K562 (cell line): ENCODE data around the gene SNTG2. TPM values are rescaled to one million over a fixed set of nuclear protein-coding genes. Genes with fewer than 3 reads are reported as not detected.

ENCODE experiments used
- ATAC-seq: fragments of 200-7000 bp; cut with Tn5 transposase; 3 replicates; pipeline ENCODE4 v1.9.1; 2020; ENCODE audit warnings: moderate library complexity
- BruUV-seq: library from RNA; stranded (reverse); fragments of 400-500 nt; replicated peaks from 2 replicates; lab custom pipeline; 2021; lab: Mats Ljungman, UMichigan
- CTCF ChIA-PET: fragments of 300-600 bp; formaldehyde crosslinking; extraction: SDS; loops from one replicate; lab custom pipeline; 2021; ENCODE audit warnings: low intra/inter-chr PET ratio; lab: Yijun Ruan, JAX
- POLR2A ChIA-PET: fragments of 300-600, 350-650 bp; sonication (Branson Sonifier 250); formaldehyde crosslinking; extraction: SDS; loops from one replicate; lab custom pipeline; 2021; ENCODE audit warnings: antibody characterized with exemption, inconsistent platforms; lab: Yijun Ruan, JAX
- DNase-seq, 4 experiments: peaks; one replicate each; pipeline versions ENCODE4 v3.0.0 to v3.0.0-alpha.2; 2011 to 2018; ENCODE audit warnings: low spot score in 3 of 4, mixed read lengths in 3 of 4; ENCODE audit errors: extremely low read depth in 1 of 4
- FAIRE-seq: peaks from 2 replicates; lab custom pipeline; 2011; peaks lifted over from hg19 to GRCh38; lab: Jason Lieb, UNC
- H2AFZ ChIP-seq: 2 replicates; pipeline ENCODE4 v1.6.0; 2011; ENCODE audit warnings: low read depth, low read length, control low read depth, inconsistent platforms
- H3K27ac ChIP-seq: fragments of 200-600 bp; 3 replicates; pipeline ENCODE4 v1.8.0; 2011; ENCODE audit warnings: low read depth, mild to moderate bottlenecking, control low read depth, inconsistent platforms, low read length, moderate library complexity, mixed read lengths; ENCODE audit errors: extremely low read depth
- H3K27me3 ChIP-seq, 2 experiments: fragments of 300-600 bp in 1 of 2; 2 replicates in 1 of 2; 3 replicates in 1 of 2; pipeline versions ENCODE4 v1.6.0 to v1.8.0; 2011; ENCODE audit warnings: inconsistent platforms in 2 of 2, low read length in 2 of 2, mild to moderate bottlenecking in 1 of 2, mixed read lengths in 1 of 2, moderate library complexity in 1 of 2; ENCODE audit not compliant: control insufficient read depth in 2 of 2, insufficient read depth in 2 of 2
- H3K36me3 ChIP-seq: fragments of 300-600 bp; 3 replicates; pipeline ENCODE4 v1.8.0; 2011; ENCODE audit warnings: mild to moderate bottlenecking, low read length, inconsistent platforms; ENCODE audit not compliant: control insufficient read depth, insufficient read depth
- H3K4me1 ChIP-seq, 2 experiments: fragments of 200-600 bp in 1 of 2; replicated peaks in 1 of 2; 2 replicates in 1 of 2; 3 replicates in 1 of 2; pipeline versions ENCODE4 v1.5.1 to v1.8.0; 2011; ENCODE audit warnings: inconsistent platforms in 2 of 2, low read length in 2 of 2, mild to moderate bottlenecking in 1 of 2, mixed read lengths in 1 of 2, moderate library complexity in 1 of 2; ENCODE audit not compliant: control insufficient read depth in 2 of 2, insufficient read depth in 2 of 2
- H3K4me2 ChIP-seq: 2 replicates; pipeline ENCODE4 v1.6.1; 2011; ENCODE audit warnings: low read length, control low read depth, inconsistent platforms, mixed read lengths; ENCODE audit not compliant: insufficient read depth
- H3K4me3 ChIP-seq: fragments of 200-600 bp; sonication (generic), shearing (Covaris generic); 2 replicates; pipeline ENCODE4 v1.5.1; 2016; ENCODE audit warnings: control low read depth, inconsistent platforms
- H3K79me2 ChIP-seq: fragments of 200-600 bp; 3 replicates; pipeline ENCODE4 v1.8.0; 2011; ENCODE audit warnings: low read length, inconsistent platforms; ENCODE audit not compliant: control insufficient read depth, insufficient read depth
- H3K9ac ChIP-seq, 2 experiments: 2 replicates each; pipeline versions ENCODE4 v1.6.0 to v1.6.1; 2011; ENCODE audit warnings: low read depth in 2 of 2, low read length in 2 of 2, control low read depth in 1 of 2, inconsistent platforms in 1 of 2, mild to moderate bottlenecking in 1 of 2, mixed read lengths in 1 of 2; ENCODE audit not compliant: insufficient read depth in 1 of 2
- H3K9me1 ChIP-seq: one replicate; pipeline ENCODE4 v1.6.0; 2011; ENCODE audit warnings: inconsistent platforms, mild to moderate bottlenecking, low read length, moderate library complexity; ENCODE audit not compliant: control insufficient read depth, insufficient read depth
- H3K9me3 ChIP-seq: replicated peaks from 2 replicates; pipeline ENCODE4 v1.5.1; 2011; ENCODE audit warnings: low read depth, low read length, inconsistent platforms; ENCODE audit not compliant: control insufficient read depth, insufficient read depth
- H4K20me1 ChIP-seq: replicated peaks from 2 replicates; pipeline ENCODE4 v1.6.1; 2011; ENCODE audit warnings: low read length, inconsistent platforms, mixed read lengths; ENCODE audit not compliant: control insufficient read depth, insufficient read depth
- BHLHE40 ChIP-seq: IDR thresholded peaks from 2 replicates; pipeline ENCODE4 v1.6.1; 2011; ENCODE audit warnings: low read length, improper control_type of control experiment
- FOXA1 ChIP-seq: fragments of 450-650 bp; IDR thresholded peaks from 2 replicates; pipeline ENCODE4 v1.6.1; 2016; ENCODE audit warnings: mild to moderate bottlenecking, borderline replicate concordance
- PCBP2 ChIP-seq: fragments of 200-400 bp; formaldehyde crosslinking; IDR thresholded peaks from 2 replicates; pipeline ENCODE4 v1.6.1; 2018; ENCODE audit warnings: low read length, low read depth, mild to moderate bottlenecking, moderate library complexity; ENCODE audit not compliant: poor library complexity, severe bottlenecking
- SAFB2 ChIP-seq: fragments of 200-400 bp; formaldehyde crosslinking; IDR thresholded peaks from 2 replicates; pipeline ENCODE4 v1.6.1; 2018; ENCODE audit warnings: borderline replicate concordance, low read length, low read depth, moderate library complexity; ENCODE audit not compliant: severe bottlenecking
- TBL1XR1 ChIP-seq, 2 experiments: IDR thresholded peaks; 2 replicates each; pipeline ENCODE4 v1.6.1; 2012; ENCODE audit warnings: improper control_type of control experiment in 2 of 2, low read length in 2 of 2, mild to moderate bottlenecking in 1 of 2
- ZC3H4 ChIP-seq: sonication (generic); formaldehyde crosslinking; IDR thresholded peaks from 2 replicates; pipeline ENCODE4 v1.9.0; 2021; ENCODE audit warnings: missing genetic modification reagents, borderline replicate concordance
- ZNF232 ChIP-seq: sonication (generic); formaldehyde crosslinking; IDR thresholded peaks from 2 replicates; pipeline ENCODE4 v1.8.0; 2022; ENCODE audit warnings: mild to moderate bottlenecking, missing genetic modification reagents
- WGBS: fragments of 100-300 bp; shearing (Covaris generic); methylation state at CpG from one replicate; pipeline ENCODE4 v1.1.6; 2016; ENCODE audit warnings: low coverage, mixed read lengths; ENCODE audit not compliant: insufficient coverage; ENCODE audit errors: missing lambda C conversion rate; 5-methylcytosine and 5-hydroxymethylcytosine counted together
- in situ Hi-C: fragments of 300-500 bp; cut with MboI; formaldehyde crosslinking; loops from 4 replicates; pipeline ENCODE4 v1.15.0; 2018; ENCODE audit warnings: inconsistent platforms, mixed read lengths
- intact Hi-C: fragments of 100-400 bp; cut with micrococcal nuclease; formaldehyde crosslinking; loops from 2 replicates; pipeline ENCODE4 v1.14.2; 2022
- polyA plus RNA-seq, 8 experiments: library from polyadenylated mRNA; depleted of rRNA in 4 of 8; stranded (reverse) in 5 of 8; unstranded in 3 of 8; fragments of >200 nt; fragmentation: Nextera tagmentation in 2 of 8; fragmentation: Illumina TruSeq in 1 of 8; extraction: Ambion mirVana in 2 of 8; extraction: Trizol in 1 of 8; gene quantifications; 2 replicates each; pipeline versions ENCODE4 v1.2.1 to v1.2.3, GENCODE V29; 2011 to 2014; ENCODE audit warnings: inconsistent platforms in 1 of 8, missing spikeins in 1 of 8
- total RNA-seq, 7 experiments: library from RNA; depleted of rRNA in 6 of 7; stranded (reverse); fragments of >200 nt in 6 of 7; fragmentation: Illumina TruSeq in 2 of 7; extraction: Trizol in 2 of 7; gene quantifications; 2 replicates each; pipeline versions ENCODE4 v1.2.1 to v1.2.3, GENCODE V29; 2011 to 2021; ENCODE audit warnings: low replicate concordance in 1 of 7
- TF ChIP-seq, protein P1 (sequence below): fragments of 450-650 bp; IDR thresholded peaks from 2 replicates; pipeline ENCODE4 v1.6.1; 2016; ENCODE audit warnings: antibody characterized with exemption
- TF ChIP-seq, protein P2 (sequence below): fragments of 450-650 bp; IDR thresholded peaks from one replicate; pipeline ENCODE4 v1.6.1; 2018; ENCODE audit warnings: mild to moderate bottlenecking, moderate library complexity; ENCODE audit not compliant: partially characterized antibody

Gene SNTG2
- total and polyA plus RNA-seq, 9 of the 15 experiments (the other 6 are each of a cell fraction or from before 2014, with no cell fraction given), result not detected

DNA sequence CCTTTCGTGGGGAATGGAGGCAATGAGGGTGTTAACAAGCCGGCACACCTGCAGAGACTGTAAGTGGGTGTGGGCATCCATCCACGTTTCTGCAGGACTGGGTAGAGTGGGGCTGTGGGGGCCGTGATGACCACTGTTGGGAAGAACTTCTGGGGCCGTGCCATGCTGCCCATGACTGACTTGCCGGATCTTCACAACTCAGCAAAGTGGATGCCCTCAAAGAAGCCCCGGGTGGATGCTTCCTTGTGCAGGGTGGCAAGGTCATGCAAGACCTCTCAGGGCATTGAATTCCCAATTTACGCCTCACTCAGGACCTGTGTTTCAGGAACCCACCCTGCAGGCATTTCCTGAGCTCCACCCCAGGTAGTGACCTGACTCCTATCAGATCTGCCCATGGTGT is 319.2 kb downstream of the SNTG2 start:
- 0% methylated on average over 7 of the region's 8 CpGs for WGBS
- Histone ChIP-seq H3K36me3 (no peaks in the 10 kb centered on the region), H3K4me3 (no peak overlapping the region), H3K79me2 (no peaks in the 10 kb centered on the region), H3K4me2 (no peak overlapping the region), H3K9me1 (no peaks in the 10 kb centered on the region), H3K9ac (no peak overlapping the region), H3K9me3 (no peaks in the 10 kb centered on the region), H3K27ac (no peak overlapping the region), H4K20me1 (no peaks in the 10 kb centered on the region; the same call in 1 of the 2 replicates), H3K27me3 (peaks cover 2 to 9% of the 10 kb centered on the region in 2 experiments; a peak in 2 of 5 replicates), H2AFZ (no peak overlapping the region), H3K4me1 (no peaks in the 10 kb centered on the region)
- DNase-seq, result no peak
- TF ChIP-seq PCBP2 (no peak), FOXA1 (no peak), BHLHE40 (no peak), ZNF232 (CRISPR knock-in tag) (no peak), TBL1XR1 (IDR thresholded peaks at IDR 0.05; ENCODE audit: low read length in 2 of 2) (no peak), ZC3H4 (CRISPR knock-in tag) (no peak), SAFB2 (no peak)
- TF ChIP-seq, protein P1, sequence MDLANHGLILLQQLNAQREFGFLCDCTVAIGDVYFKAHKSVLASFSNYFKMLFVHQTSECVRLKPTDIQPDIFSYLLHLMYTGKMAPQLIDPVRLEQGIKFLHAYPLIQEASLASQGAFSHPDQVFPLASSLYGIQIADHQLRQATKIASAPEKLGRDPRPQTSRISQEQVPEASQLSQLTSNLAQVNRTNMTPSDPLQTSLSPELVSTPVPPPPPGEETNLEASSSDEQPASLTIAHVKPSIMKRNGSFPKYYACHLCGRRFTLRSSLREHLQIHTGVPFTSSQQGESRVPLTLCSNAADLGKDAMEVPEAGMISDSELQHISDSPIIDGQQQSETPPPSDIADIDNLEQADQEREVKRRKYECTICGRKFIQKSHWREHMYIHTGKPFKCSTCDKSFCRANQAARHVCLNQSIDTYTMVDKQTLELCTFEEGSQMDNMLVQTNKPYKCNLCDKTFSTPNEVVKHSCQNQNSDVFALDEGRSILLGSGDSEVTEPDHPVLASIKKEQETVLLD, result no peak
- TF ChIP-seq, protein P2, sequence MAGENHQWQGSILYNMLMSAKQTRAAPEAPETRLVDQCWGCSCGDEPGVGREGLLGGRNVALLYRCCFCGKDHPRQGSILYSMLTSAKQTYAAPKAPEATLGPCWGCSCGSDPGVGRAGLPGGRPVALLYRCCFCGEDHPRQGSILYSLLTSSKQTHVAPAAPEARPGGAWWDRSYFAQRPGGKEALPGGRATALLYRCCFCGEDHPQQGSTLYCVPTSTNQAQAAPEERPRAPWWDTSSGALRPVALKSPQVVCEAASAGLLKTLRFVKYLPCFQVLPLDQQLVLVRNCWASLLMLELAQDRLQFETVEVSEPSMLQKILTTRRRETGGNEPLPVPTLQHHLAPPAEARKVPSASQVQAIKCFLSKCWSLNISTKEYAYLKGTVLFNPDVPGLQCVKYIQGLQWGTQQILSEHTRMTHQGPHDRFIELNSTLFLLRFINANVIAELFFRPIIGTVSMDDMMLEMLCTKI, result no peak
- in situ Hi-C loops (no loop called here), intact Hi-C loops (no loop called here)
- no peak for ATAC-seq
- BruUV-seq, result no TSS peak
- ChIA-PET CTCF (interaction anchor here (0.6 kb wide), 1 partner anchor 9 kb away, joined by 3 read pairs; no protein-coding TSS in a partner anchor), POLR2A (no interaction called here)
- no peak for FAIRE-seq
